ENCODE measurements around the gene ALPG.

Gene ALPG

DNA sequence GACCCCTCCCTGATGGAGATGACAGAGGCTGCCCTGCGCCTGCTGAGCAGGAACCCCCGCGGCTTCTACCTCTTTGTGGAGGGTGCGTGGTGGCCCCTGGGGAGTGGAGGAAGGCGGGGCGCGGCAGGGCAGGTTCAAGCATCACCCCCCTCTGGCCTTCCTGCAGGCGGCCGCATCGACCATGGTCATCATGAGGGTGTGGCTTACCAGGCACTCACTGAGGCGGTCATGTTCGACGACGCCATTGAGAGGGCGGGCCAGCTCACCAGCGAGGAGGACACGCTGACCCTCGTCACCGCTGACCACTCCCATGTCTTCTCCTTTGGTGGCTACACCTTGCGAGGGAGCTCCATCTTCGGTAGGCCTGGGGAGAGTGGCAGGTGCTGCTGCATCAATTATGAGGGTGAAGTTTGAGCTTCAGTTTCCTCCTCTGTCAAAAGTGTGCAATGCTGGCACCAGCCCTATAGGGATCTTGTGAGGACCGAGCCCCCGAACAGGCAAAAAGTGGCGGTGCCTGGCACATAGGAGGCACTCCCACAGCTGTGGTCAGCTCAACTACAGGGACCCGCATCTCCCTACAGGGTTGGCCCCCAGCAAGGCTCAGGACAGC lies 51.5 kb downstream of the ALPG start:
- DNase-seq (ENCODE audit: low spot score): no peak

DNA sequence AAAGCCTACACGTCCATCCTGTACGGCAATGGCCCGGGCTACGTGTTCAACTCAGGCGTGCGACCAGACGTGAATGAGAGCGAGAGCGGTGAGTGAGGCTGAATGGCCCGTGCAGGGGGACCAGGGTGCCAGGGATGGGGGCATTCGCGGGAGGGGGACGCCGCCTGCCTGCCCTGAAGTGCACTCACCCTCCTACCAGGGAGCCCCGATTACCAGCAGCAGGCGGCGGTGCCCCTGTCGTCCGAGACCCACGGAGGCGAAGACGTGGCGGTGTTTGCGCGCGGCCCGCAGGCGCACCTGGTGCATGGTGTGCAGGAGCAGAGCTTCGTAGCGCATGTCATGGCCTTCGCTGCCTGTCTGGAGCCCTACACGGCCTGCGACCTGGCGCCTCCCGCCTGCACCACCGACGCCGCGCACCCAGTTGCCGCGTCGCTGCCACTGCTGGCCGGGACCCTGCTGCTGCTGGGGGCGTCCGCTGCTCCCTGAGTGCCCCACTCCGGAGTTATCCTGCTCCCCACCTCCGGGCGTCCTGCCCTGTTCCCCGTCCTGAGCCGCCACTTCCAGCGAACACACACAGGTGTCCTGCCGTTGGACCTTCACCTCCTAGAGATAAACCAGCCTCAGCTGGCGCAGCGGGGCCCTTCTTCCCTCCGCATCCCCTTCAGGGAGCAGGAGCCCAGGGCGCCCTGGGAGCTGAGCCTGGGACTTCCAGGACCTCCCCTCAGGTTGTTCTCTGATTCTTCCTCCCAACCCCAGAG lies 52.2 kb downstream of the ALPG start:
- DNase-seq (ENCODE audit: low spot score): no peak

DNA sequence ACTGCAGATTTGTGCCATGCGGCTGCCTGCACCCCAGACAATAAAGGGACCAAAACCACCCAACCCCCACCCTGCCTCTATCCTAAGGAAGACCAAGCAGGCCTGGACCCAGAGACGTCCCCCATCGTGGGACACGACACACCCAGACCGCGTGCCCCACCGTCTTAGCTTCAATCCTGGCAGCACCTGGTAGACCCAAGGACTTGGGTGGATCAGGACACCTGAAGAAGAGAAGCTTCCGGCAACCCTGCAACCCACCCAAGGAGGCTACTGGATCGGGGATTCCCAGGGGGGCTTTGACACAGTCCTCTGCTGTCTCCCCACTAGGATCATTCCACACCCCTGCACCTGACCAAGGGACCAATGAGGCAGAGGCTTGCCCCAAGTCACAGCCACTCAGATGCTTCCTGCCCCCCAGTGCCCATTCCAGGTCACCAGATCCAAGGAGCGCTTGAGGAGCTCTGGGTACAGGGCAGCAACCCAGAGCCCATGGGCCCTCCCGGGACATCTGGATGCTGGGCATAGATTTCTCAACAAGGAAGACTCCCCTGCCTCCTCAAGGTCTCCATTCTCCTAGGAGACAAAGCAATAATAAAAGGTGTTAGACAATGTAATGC lies 52.9 kb downstream of the ALPG start:
- DNase-seq (ENCODE audit: low spot score): no peak

DNA sequence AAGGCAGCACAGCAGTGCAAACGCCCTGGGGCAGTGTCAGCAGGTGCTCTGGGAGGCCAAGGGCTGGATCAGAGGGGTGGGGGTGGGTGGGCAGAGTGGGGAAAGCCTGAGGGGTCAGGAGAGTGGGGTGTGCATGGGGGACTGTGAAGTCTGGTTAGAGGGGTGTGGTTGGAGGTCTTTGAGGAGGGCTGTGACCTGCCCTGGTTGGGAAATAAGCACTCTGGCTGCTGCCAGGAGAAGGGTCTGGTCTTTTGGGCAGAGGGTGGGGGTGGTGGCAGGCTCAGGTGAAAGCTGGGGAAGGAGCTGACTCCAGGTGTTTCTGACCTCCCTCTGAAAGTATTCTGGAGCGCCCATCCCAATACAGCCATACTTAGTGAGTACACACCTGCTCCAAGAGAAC lies 53.5 kb downstream of the ALPG start:
- DNase-seq (ENCODE audit: low spot score): no peak

Data from AG08395 (cell line).